ENCODE measurements around the gene TNKS1BP1. TPM values are rescaled to one million over a fixed set of nuclear protein-coding genes. Genes with fewer than 3 reads are reported as not detected.
A peak's percentile ranks its signal among the peaks of the same experiment; 100 is the strongest.

TNKS1BP1 gene
- total and polyA plus RNA-seq, 2 of the 8 experiments (the other 6 are each of a cell fraction or from before 2014, with no cell fraction given) = 50.0 to 122 TPM

DNA sequence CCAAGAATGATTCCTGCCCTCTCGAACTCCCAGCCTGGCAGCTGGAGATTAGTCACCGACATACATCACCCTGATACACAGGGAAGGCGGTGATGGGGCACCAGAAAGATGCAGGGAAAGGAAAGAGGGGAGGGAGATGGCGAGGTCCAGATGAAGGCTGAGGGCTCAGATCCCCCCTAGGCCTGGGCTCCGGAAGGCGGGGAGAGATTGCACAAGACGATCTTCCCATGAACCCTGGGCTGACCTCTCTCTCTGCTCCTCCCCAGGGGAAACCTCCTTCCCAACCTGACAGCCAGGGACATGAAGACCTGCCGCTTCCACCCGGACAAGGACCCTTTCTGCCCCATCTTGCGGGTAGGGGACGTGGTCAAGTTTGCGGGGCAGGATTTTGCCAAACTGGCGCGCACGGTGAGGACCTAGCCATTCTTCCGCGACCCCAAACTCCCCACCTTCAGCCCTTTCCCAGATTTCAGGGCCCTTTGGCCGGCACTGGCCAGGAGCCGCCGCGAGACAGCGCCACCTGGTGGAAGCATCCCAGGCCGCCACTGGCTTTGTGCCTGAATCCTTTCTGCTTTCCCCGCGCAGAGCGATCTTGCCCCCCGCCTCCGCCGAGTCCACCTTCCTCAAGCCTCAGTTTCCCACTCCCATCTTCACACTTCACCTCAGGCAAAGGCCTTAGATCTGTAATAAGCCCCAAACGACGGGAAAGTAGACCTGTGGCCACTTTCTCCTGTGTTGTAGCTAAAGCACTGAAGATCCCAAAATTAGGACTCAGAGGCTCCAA is 24.9 kb upstream of the TNKS1BP1 start (continued):
- TF ChIP-seq TAF7 (optimal IDR thresholded peaks at IDR 0.05; ENCODE audit: borderline replicate concordance, low read depth, low read length) (no peak), TAF1 (IDR thresholded peaks at IDR 0.05; ENCODE audit: low read depth, low read length) (0 out of 2 replicates have a peak, but pooled peaks have one; percentile 21), TCF12 (IDR thresholded peaks at IDR 0.05; ENCODE audit: low read depth, low read length) (no peak), POLR2A (IDR thresholded peaks at IDR 0.05; ENCODE audit: control extremely low read depth in 1 of 2, low read depth in 2 of 2, low read length in 2 of 2) (peak in 1 of 2 experiments; percentile 35; a peak in 1 of 3 replicates), TBP (IDR thresholded peaks at IDR 0.05; ENCODE audit: low read depth, low read length) (0 out of 2 replicates have a peak, but pooled peaks have one; percentile 21), KDM4A (IDR thresholded peaks at IDR 0.05; ENCODE audit: low read depth, low read length, severe bottlenecking) (peak; percentile 25), SRF (IDR thresholded peaks at IDR 0.05; ENCODE audit: low read depth, low read length) (0 out of 2 replicates have a peak, but pooled peaks have one; percentile 1), NRF1 (IDR thresholded peaks at IDR 0.05; ENCODE audit: low read depth, low read length) (no peak), GTF2F1 (IDR thresholded peaks at IDR 0.05; ENCODE audit: borderline replicate concordance, low read depth, low read length) (no peak), RAD21 (IDR thresholded peaks at IDR 0.05 in 1 of 2, conservative IDR thresholded peaks at IDR 0.05 in 1 of 2; ENCODE audit: low read depth in 2 of 2, low read length in 2 of 2) (peak; percentile 41 to 53), ASH2L (IDR thresholded peaks at IDR 0.05; ENCODE audit: low read length) (peak; percentile 72), HDAC2 (IDR thresholded peaks at IDR 0.05; ENCODE audit: borderline replicate concordance in 1 of 2, low read depth in 2 of 2, low read length in 2 of 2) (no peak), CREB1 (IDR thresholded peaks at IDR 0.05) (no peak; the same call in 1 of the 2 replicates)
